AG09309 (cell line): ENCODE data around the gene PRRX1.

Experiments used
- DNase-seq: peaks from one replicate; pipeline ENCODE4 v3.0.0-alpha.2; 2010; ENCODE audit warnings: low read depth
- H3K4me3 ChIP-seq: 2 replicates; pipeline ENCODE4 v1.5.1; 2011; ENCODE audit warnings: mild to moderate bottlenecking, low read depth, low read length, moderate library complexity; ENCODE audit not compliant: control insufficient read depth
- CTCF ChIP-seq: IDR thresholded peaks from 2 replicates; pipeline ENCODE4 v1.5.1; 2011; ENCODE audit warnings: mild to moderate bottlenecking, low read depth, low read length, inconsistent platforms; ENCODE audit not compliant: insufficient read depth, control insufficient read depth; ENCODE audit errors: missing control alignments

The PRRX1 gene

GRCh38 chr1:170664093-170664827 is at the start of gene PRRX1:
Gene PRRX1, plus strand, starts transcription at chr1:170664131. Its CDS starts 88 bp downstream, at chr1:170664219.
- no peak for TF ChIP-seq CTCF
- H3K4me3 ChIP-seq, result peak within 1 kb of the TSS; percentile 91
- no peak for DNase-seq

GRCh38 chr1:170617591-170618330 is 46.2 kb upstream of the PRRX1 start:
- no peak for TF ChIP-seq CTCF
- DNase-seq, result no peak
- H3K4me3 ChIP-seq, result no peak overlapping the region

GRCh38 chr1:170618421-170618820 is 45.5 kb upstream of the PRRX1 start:
- TF ChIP-seq CTCF, result no peak
- H3K4me3 ChIP-seq, result no peak overlapping the region
- DNase-seq, result no peak

- no peak overlapping the region for H3K4me3 ChIP-seq
- DNase-seq, result no peak
- no peak for TF ChIP-seq CTCF
Observed at GRCh38 chr1:170619241-170620028, 44.5 kb upstream of the PRRX1 start.

- DNase-seq, result peak; percentile 49
- TF ChIP-seq CTCF, result no peak
Observed at GRCh38 chr1:170620164-170620563, 43.8 kb upstream of the PRRX1 start.

GRCh38 chr1:170623171-170623570 is 40.8 kb upstream of the PRRX1 start:
- H3K4me3 ChIP-seq, result no peak overlapping the region
- DNase-seq, result peak; percentile 92
- no peak for TF ChIP-seq CTCF

More at GRCh38 chr1:170620164-170620563, 43.8 kb upstream of the PRRX1 start:
- H3K4me3 ChIP-seq, result no peak overlapping the region
